HG02642 (cell line): ENCODE results near the gene MYMK.

Source experiments
- ATAC-seq: cut with Tn5 transposase; IDR thresholded peaks from one replicate; pipeline ENCODE4 v1.9.1; 2021; ENCODE audit warnings: mild to moderate bottlenecking; ENCODE audit not compliant: unreplicated experiment, poor library complexity

The MYMK gene

DNA sequence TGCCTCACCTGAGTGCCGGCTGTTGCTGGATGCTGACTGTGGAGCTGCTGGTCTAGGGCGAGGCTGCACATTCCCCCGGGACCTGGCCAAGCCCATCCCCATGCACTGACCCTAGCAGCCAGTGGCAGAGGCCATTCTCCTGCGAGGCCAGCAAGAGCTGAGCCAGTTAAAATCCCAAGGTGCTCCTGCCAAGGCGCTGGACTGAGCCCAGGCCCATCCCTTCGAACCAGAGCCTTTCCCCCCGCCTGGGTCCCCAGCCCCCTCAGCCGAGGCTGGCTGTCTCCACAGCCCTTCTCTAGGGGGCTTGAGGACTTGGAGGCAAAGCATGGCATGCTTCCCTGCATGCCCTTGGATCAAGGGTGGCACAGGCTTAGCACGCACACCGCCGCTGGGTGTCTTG, 11.3 kb upstream of the MYMK start:
- no peak for ATAC-seq

DNA sequence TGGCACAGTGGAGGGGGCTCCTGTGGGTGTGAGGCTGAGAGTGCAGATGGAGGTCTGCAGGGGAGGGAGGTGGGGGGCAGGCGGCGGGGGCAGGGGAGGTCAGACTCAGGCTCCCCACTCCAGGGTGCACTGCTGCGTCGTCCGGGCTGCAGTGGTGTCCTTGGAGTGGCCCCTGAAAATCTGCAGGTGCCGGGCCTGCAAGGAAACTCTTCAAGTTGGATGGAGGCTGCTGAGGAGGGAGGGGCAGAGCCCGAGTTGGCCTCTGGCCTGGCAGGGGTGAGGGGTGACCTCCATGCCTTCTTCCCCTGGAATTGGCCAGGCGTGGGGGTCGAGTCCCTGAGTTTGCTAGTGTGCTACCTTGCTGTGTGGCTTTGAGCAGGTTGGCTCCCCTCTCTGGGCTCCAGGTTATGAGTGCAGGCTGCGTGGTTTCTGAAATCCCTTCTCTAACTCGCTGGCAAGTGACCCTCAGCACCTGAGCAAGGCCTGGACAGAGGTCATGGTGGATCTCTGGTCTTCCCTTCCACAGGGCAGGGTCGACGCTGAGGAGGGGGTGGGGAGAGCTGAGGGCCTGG, 10.6 kb upstream of the MYMK start:
- no peak for ATAC-seq

DNA sequence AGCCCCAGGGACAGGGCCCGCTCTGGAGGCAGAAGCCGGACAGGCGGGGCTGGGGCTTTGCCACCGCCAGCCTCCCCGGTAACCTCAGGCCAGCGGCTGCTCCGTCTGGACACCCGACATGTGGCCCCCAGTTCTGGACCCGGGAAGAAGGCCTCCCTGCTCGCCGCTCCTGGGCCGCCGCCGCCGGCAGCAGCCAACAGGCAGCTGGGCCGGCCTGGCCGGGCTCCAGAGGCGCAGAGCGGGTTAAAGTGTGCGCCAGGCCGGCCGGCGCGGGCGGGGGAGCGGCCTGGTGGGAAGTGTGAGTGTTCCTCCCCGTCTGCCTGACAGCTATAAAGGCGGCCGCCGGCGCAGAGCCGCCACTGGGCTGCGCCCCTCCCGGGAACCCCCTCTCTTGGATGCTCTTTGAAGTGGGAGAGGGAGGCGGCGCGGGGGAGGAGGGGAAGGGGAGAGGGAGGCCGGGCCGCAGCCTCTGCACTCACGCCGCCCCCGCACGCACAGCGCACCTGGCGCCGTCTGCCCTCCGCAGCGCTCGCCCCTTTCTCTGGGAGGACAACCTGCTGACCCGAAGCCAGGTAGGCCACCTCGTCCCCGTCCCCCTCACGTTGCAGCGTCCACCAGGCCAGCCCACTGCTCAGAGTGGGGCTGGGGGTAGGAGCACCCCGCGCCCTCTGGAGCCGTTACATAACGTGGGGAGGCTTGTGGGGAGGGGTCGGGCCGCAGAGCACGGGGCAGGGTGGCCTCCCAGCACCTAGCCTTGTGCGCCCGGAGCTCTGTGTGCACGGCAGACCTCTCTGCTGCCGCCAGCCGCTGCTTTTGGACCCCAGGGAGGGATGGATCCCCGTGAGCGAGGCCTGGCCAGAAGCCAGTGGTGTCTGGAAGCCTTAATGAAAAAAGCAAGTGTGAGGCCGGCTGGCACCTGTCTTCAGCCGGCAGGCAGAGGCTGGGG, 9.9 kb upstream of the MYMK start, which contains the start of gene ADAMTSL2:
ADAMTSL2 (plus strand) TSS at position 359 of the 946 bp plus-strand sequence. CDS start 2,009 bp downstream, outside the sequence.
- ATAC-seq: no peak

DNA sequence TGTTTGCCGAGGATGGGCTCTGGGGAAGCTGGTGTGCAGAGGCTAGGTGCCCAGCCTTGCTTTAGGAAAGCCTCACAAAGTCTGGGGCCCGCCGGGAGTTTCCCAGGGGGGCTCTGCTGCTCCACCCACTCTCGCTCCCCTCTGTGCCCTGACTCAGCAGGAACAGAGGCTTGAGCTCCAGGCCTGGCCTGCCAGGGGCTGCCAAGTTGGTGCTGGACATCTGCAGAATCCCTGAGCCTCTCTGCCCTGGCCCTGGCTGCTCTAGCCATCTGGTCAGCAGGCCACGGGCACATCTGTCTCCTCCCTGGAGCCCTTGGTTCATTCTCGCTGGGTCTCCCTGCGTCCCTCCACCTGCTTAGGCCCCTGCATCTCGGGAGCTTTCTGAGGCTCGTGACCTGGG, 9.1 kb upstream of the MYMK start:
- no peak for ATAC-seq

DNA sequence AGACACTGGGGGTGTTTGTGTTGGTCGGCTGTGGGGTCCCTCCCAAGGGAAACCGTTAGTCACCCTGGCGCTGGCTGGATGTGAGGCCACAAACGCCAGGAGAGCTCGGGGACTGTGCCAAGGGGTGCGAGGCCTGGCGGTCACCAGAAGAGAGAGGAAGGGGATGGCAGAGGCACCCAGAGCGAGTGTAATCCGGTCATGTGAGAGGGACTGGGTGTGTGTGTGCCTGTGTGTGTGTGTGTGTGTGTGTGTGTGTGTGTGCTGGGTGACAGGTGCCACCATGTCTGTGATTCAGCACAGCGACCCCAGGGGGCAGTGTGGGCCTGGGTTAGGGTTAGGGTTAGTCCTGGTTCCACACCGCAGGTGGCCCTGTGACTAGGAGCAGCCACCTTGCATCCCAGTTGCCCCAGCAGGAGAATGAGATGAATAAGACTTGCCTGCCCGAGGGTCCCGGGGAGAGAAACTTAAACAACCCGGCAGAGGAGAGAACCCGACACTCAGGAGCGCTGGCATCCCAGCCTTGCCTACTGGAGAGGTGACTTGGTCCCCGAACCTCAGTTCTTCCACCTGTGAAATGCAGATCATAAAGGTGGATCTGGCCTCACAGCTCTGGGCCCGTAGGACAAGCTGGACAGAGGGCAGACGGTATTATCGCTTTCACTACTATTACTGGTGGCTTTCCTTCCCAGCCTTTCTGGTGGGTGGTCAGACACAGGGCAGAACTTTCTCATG, 8.3 kb upstream of the MYMK start:
- ATAC-seq: no peak

DNA sequence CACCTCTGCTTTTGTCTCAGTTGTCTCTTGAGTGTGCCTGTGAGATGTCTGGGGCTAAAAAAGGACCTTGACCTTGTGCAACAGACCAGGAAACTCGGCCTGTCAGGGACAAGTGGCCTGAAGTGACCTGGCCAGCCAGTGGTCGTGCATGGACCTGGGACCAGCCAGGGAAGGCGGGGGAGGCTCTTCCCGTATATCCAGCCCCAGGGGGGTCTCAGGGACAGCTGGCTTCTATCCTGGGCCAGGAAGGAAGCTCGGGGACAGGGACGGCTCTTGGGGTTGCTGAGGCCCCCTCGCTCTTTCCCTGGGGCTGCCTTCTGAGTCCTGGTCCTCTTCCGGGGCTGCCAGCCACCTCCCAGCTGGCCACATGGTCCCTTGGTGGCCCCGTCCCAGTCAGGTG, 6.5 kb upstream of the MYMK start:
- ATAC-seq: no peak

DNA sequence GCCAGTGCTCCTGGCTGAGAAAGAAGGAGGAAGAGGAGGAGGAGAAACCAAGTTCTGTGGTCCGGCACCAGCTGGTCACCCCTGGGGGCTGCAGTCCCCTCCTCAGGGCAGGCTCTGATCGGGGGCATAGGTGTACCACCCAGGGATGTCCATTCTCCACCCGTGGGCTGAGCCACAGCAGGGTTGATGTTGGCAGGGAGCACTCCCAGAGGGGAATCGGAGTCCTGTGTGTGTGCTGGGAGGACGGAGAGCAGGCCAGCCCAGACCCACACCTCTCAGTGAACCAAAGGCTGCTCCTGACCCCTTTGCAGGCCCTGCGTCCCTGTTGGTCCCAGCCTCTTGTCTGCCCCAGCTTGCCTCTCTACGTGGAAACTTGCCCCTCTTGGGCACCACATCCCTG, 5.1 kb upstream of the MYMK start:
- ATAC-seq: no peak

DNA sequence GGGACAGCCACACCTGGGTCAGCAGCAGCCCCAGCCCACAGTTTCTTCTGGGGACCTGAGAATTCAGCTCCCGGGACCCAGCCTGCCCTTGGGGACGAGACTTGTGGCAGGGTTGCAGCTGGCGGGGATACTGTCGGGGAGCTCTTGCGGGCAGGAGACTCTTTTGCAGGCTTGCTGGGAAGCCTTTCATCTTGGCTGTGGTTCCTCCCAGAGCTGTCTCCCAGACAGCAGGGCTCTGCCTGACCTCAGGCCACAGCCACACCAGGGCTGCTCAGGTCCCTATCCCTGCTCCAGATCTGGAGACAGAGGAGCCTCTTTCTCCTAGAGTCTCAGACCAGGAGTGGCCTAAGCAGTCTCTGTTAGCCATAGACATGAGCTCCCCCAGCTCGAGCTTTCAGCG, 4.7 kb upstream of the MYMK start:
- ATAC-seq: no peak

DNA sequence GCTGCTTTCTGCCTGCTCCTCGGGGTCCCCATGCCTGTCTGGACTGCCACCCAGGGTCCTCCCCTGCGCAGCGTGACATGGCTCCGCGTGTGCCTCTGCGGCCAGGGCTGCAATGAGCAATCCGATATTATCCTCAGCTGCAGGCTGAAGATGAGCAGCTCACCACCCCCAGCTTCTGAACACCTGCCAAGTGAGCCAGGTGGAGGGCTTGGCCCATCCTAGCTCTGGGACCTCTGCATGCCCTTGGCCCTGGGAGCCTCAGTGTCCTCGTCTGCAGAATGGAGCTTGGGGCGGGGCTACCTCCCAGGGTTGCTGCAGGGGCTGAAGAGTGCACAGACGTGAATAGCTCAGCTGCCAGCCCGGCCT, 4.1 kb upstream of the MYMK start:
- ATAC-seq: no peak

DNA sequence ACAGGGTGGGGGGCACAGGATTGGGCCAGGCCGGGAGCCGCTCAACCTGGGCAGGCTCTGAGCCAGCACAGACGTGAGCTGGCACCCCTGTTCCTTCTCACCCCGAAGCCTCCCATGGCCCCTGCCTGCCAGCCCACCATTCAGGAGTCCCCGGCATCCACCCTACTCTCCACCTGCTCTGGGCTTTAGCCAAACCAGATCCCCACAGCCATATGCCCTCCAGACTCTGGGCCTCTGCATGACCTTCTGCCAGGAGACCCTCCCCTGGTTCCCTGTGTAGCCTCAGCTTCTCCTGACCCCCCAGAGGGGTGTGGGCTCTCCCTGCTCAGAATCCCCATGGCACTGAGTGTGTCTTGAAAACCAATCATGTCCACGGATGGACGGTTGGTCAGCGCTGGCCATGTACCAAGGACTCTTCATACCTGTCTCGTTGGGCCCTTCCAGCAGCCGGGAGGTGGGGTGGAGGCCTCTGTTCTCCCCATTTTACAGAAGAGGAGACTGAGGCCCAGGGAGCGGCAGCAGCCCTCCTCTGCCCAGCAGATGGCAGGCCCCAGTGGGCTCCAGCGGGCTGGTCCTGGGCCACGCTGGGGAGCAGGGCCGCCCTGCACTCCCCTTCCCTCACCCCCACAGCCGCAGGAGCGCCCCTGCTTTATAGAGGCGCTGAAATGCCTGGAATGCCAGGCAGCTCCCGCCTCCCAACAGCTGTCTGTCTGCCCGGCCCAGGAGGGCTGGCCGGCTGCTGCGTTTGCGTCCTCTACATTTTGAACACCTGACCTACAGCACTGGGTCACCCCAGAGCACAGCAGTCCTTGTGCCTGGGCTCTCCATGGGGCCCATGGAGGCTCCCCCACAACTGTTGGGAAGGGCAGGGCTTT, 3.5 kb upstream of the MYMK start:
- ATAC-seq: no peak

DNA sequence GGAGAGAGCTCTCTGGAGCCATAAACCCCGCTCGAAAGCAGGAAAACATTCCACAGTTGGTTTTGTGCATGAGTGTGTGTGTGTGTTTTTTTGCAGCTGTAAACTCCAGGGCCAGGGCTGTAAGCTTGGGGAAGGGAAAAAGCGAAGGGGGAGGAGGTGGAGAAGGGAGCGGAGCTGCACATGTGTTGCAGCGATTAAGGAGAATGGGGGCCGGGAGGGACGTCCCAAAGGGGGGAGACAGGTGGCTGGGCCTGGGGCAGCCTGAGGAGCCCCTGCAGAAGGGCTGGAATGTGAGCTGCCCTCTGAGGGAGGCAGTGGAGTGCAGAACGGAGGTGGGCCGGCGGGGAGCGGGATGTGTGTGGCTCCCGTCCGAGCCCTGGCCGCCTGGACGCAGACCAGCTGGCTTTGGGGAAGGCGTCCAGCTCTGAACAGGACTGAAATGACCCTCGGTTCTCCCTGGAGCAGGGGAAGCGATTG, 2.7 kb upstream of the MYMK start:
- no peak for ATAC-seq

DNA sequence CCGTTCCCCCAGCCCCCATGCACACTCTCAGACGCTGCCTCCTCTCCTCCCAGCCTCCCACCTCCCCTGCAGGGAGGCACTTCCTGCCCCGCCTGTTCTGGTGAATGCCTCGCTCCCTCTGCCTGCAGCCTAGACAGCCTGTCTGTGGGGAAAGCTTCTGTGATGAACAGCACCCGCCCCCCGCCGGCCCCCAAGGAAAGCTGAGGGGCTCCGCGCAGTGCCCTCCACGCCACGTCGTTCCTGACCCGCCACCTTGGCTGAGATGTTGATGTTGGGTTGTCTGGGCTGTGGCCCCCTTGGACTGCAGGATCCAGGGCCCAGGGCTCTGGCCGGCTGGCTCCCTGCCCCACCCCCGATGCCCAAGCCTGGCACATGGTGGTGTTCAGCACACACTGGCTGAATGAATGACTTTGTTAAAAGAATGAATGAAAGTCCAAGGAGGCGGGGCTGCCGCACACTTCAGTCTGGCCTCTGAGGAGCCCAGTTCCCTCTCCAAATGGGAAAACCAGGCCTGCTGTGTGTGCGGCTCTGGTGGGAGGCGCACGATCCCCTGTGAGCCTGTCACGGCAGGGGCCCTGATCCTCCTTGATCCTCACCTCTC, 2.1 kb upstream of the MYMK start:
- no peak for ATAC-seq

DNA sequence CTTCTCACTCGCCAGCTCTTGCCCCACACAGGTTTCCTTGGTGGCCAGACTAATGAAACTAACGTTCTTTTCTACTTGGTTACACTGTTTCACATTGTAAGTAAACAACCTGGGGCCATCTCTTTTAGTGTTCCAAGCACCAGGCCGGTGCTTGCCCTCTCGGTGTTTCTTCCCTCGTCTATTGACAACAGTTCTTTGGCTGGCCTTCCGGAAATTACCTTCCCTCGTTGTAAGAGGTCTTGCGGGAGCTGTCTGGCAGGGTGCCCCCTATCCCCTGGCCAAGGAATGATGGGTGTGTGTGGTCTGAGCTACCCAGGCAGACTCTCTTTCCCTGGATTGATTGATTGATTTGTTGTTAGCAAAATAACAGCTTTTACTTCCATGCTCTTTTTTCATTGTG, 918 bp upstream of the MYMK start:
- ATAC-seq: no peak

DNA sequence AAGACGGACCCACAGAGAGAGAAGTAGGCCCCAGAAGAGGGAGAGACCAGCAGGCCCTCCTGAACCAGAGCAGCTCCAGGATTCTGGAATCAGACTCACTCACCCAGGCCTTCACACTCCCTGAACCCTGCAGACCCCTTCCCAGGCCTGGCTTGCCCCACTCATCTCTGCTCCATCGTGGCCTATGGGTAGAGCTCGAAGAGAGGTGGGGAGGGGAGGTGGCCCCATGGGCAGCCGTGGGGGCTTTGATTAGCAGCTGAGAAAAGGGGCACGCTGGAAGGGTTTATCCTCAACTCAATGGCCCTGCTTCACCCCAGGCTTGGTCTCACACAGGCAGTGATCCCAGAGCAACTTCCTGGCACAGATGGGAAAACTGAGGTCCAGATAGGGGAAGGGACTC, 613 bp downstream of the MYMK start:
- ATAC-seq: no peak

DNA sequence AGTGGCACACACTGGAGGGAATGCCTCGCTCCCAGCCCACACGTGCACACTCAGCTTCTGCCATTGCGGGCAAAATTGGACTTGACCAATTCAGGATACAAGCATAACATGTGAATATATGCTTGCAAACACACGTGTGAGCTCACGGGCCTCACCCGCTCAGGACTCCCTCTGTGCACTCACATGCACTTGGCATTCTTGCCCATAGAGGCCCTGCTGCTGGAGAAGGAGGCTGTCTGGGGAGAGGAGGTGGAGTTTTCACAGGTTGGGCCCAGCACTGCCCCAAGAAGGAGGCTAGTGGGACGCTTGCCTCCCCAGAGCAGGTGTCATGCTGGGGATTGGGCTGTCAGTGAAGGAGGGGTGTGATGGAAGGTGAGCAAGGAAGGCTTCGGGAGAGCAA, 1.7 kb downstream of the MYMK start:
- ATAC-seq: no peak

DNA sequence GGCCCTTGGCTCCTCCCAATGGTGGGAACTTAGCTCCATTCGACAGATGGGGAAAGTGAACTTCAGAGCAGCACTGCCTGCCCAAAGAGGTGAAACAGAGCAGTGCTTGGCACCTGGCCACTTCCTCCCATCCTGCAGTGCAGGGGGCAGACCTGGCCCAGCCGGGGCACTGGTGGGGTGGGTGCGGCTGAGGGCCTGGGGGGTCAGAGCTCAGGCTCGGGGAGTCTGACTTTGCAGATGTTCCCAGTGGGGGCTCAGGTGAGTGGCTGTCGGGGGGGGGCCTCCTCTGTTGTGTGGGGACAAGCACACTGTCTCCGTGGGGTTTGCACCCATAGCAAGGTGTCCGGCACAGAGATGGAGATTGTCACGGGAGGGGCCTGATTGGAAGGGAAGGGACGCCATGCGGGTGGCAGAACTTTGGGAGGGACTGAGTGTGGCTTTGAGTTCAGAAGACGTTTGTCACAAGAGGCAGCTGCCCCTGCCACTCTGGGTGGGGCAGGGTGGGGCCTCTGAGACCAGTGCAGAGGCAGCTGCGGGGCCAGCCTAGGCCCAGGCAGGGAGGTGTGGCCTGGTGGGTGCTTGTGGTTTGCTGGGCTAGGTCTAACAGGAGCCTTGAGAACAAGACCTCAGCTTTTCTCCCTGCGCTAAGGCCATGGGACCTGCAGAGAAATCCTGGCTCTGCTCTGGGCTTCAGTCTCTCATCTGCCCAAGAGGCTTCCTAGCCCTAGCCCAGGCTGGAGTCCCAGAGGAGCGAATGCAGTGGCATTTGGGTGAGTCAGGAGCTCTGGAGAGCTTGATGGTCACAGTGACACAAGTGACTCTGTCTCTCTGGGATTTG, 2.5 kb downstream of the MYMK start:
- ATAC-seq: no peak

DNA sequence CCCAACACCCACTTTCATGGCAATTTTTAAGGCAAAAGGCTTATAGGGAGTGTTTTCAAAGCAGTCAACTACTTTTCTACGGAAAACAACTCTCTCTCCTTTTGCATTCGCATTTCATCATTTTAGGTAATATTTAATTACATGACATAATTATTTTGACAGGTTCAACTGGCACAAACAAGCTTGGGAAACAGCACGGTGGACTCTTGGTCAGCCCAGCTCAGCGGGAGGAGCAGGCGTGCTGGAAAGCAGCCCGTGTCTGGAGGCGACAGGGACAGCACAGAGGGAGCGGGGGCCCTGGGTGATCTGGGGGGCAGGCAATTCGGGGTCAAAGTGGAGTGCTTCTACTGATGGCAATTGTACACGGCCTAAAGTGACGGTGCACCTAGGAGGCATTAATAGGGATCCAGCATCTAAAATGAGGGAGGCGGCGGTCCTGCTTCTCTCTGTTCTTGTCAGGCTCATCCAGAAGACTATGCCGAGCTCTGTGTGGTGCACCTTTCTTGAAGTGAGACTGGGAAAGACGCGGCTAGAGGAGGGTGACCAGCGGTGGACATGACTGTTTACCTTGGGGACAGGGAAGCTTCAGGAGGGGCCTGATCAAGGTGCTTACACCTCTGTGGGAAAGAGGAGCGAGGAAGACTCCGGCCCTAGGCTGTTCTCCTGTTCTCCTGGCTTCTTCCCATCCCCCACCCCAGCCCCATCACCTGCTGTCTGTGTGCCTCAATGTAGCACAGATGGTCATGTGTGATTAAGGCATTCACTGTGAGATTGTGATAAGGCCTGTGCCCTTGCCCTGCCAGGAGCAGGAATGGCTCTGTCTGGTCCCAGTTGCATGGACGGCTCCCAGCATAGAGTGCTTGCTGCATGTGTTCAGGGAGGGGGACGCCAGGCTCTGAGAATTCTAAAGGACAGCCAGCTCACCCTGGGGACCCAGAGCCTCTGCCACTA, 3.4 kb downstream of the MYMK start:
- ATAC-seq: no peak
